ENCODE data around the gene DNM1L.
A peak's percentile ranks its signal among the peaks of the same experiment; 100 is the strongest.

The DNM1L gene

DNA sequence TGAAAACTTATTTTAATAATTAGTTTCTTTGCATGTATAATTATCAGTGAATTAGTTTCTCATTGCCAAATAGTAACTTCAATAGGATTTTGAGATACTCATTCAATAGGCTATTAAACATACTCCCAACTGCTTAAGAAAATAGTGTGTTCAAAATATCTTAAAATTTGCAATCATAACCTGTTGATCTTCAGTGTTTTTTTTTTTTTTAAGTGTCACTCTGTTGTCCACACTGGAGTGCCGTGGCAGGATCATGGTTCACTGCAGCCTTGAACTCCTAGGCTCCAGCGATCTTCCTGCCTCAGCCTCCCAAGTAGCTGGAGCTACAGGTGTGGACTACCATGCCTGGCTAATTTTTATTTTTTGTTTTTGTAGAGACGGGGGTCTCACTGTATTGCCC is 78.1 kb downstream of the DNM1L start:
- Histone ChIP-seq H3K4me1 (ENCODE audit: control insufficient read depth, insufficient read depth, low read length) (peaks cover 25% of the 10 kb centered on the region), H3K9ac (ENCODE audit: low read length) (peak overlapping the region; percentile 98), H3K27me3 (replicated peaks; ENCODE audit: control insufficient read depth, insufficient read depth, low read length) (peaks cover 1% of the 10 kb centered on the region), H3K4me3 (ENCODE audit: low read length) (no peak overlapping the region), H3K36me3 (ENCODE audit: control insufficient read depth, insufficient read depth, low read length, severe bottlenecking) (peaks cover 15% of the 10 kb centered on the region), H3K9me3 (ENCODE audit: control insufficient read depth, low read length) (no peaks in the 10 kb centered on the region)
- no peak for DNase-seq (ENCODE audit: low read depth)

DNA sequence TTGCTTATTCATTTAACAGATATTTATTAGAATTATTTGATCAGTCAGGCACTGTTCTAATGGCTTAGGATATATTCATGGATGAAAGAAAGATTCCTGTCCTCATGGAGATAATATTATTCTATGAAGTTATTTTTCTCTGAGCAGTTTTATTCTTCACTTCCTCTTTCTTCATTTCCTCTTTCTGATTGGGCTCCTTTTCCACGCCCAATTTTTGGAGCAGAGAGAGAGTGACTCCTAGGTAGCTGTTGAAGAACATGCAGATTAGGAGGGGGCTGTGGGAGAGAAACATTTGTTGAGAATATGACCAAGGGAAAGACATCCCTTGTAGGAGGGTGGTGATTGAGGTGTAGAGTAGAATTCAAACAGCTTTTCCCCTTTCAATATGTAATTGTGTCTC is 82.6 kb downstream of the DNM1L start:
- no peak overlapping the region for H3K4me3 ChIP-seq (ENCODE audit: low read length)
- peaks cover 3% of the 10 kb centered on the region for H3K4me1 ChIP-seq (ENCODE audit: control insufficient read depth, insufficient read depth, low read length)
- H3K27me3 ChIP-seq (replicated peaks; ENCODE audit: control insufficient read depth, insufficient read depth, low read length) = peaks cover 4% of the 10 kb centered on the region
- no peaks in the 10 kb centered on the region for H3K36me3 ChIP-seq (ENCODE audit: control insufficient read depth, insufficient read depth, low read length, severe bottlenecking)
- no peaks in the 10 kb centered on the region for H3K9me3 ChIP-seq (ENCODE audit: control insufficient read depth, low read length)
- DNase-seq (ENCODE audit: low read depth) = no peak
- no peak overlapping the region for H3K9ac ChIP-seq (ENCODE audit: low read length)

DNA sequence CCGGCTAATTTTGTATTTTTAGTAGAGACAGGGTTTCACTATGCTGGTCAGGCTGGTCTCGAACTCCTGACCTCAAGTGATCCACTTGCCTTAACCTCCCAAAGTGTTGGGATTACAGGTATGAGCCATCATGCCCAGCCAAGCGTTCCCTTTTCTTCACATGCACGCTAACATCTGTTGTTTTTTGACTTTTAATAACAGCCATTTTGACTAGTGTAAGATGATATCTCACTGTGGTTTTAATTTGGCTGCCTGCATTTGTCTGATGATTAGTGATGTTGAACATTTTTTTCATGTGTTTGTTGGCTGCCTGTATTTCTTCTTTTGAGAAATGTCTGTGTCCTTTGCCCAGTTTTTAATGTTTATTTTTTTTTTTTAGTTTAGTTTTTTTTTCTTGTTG is 86.8 kb downstream of the DNM1L start:
- Histone ChIP-seq H3K4me3 (ENCODE audit: low read length) (no peak overlapping the region), H3K36me3 (ENCODE audit: control insufficient read depth, insufficient read depth, low read length, severe bottlenecking) (no peaks in the 10 kb centered on the region), H3K9me3 (ENCODE audit: control insufficient read depth, low read length) (no peaks in the 10 kb centered on the region), H3K27me3 (replicated peaks; ENCODE audit: control insufficient read depth, insufficient read depth, low read length) (peaks cover 14% of the 10 kb centered on the region), H3K9ac (ENCODE audit: low read length) (no peak overlapping the region), H3K4me1 (ENCODE audit: control insufficient read depth, insufficient read depth, low read length) (no peaks in the 10 kb centered on the region)
- peak; percentile 2 for DNase-seq (ENCODE audit: low read depth)

DNA sequence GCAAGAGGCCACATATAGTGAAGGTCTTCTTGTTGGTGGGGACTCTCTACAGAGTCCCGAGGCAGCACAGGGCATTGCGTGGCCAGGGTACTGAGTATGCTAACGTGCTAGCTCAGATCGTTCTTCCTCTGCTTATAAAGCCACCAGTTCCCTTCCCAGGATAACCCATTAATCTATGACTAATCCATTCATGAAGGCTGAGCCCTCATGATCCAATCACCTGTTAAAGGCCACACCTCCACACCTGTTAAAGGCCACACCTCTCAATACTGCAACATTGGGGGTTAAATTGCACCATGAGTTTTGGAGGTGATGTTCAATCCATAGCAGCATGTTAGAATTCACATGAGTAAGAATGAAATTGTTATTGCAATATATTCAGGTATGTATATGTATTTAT is 89.4 kb downstream of the DNM1L start:
- DNase-seq (ENCODE audit: low read depth) = no peak
- peaks cover 10% of the 10 kb centered on the region for H3K27me3 ChIP-seq (replicated peaks; ENCODE audit: control insufficient read depth, insufficient read depth, low read length)
- no peaks in the 10 kb centered on the region for H3K36me3 ChIP-seq (ENCODE audit: control insufficient read depth, insufficient read depth, low read length, severe bottlenecking)
- H3K4me3 ChIP-seq (ENCODE audit: low read length) = no peak overlapping the region
- no peaks in the 10 kb centered on the region for H3K9me3 ChIP-seq (ENCODE audit: control insufficient read depth, low read length)
- H3K4me1 ChIP-seq (ENCODE audit: control insufficient read depth, insufficient read depth, low read length) = no peaks in the 10 kb centered on the region
- H3K9ac ChIP-seq (ENCODE audit: low read length) = no peak overlapping the region

DNA sequence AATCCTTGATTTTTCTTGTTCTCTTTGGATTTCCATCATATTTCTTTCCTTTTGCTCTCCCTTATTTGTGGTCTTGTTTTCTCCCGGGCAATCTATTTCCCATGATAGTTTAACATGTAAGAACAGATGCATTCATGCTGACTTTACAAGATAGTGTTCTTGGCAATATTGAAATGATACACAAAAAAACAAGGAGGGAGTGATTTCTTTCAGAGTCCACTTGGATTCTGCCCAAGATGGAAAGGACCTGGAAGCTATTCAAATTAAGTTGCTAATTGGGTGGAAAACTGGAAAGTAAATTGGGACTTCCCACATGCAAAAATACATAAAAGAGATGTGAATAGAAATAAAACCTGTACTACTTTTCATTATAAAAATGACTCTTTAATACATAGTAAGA is 91.0 kb downstream of the DNM1L start:
- Histone ChIP-seq H3K4me3 (ENCODE audit: low read length) (no peak overlapping the region), H3K27me3 (replicated peaks; ENCODE audit: control insufficient read depth, insufficient read depth, low read length) (peaks cover 10% of the 10 kb centered on the region), H3K4me1 (ENCODE audit: control insufficient read depth, insufficient read depth, low read length) (no peaks in the 10 kb centered on the region), H3K36me3 (ENCODE audit: control insufficient read depth, insufficient read depth, low read length, severe bottlenecking) (no peaks in the 10 kb centered on the region), H3K9me3 (ENCODE audit: control insufficient read depth, low read length) (no peaks in the 10 kb centered on the region), H3K9ac (ENCODE audit: low read length) (no peak overlapping the region)
- no peak for DNase-seq (ENCODE audit: low read depth)

DNA sequence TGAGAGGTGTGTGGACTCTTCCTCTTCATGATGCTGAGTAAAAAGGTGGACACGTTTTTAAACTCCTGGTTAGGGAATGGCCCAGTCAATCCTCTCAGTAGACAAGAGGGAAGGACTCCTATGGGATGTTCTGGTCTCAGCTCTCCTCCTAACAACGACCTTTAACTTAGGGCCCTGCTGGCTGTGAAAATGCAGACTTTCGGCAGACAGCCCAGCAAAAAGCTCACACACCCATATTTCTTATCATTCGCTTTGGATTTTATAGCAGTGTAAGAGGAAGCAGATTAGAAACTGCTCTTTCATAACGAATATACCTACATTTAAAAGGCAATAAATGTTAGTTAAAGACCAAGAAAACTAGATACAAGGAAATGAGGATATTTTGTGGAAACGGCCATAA is 94.6 kb downstream of the DNM1L start:
- H3K4me3 ChIP-seq (ENCODE audit: low read length) = no peak overlapping the region
- DNase-seq (ENCODE audit: low read depth) = no peak
- H3K9me3 ChIP-seq (ENCODE audit: control insufficient read depth, low read length) = no peaks in the 10 kb centered on the region
- no peaks in the 10 kb centered on the region for H3K4me1 ChIP-seq (ENCODE audit: control insufficient read depth, insufficient read depth, low read length)
- H3K27me3 ChIP-seq (replicated peaks; ENCODE audit: control insufficient read depth, insufficient read depth, low read length) = peaks cover 10% of the 10 kb centered on the region
- H3K36me3 ChIP-seq (ENCODE audit: control insufficient read depth, insufficient read depth, low read length, severe bottlenecking) = no peaks in the 10 kb centered on the region
- H3K9ac ChIP-seq (ENCODE audit: low read length) = no peak overlapping the region

DNA sequence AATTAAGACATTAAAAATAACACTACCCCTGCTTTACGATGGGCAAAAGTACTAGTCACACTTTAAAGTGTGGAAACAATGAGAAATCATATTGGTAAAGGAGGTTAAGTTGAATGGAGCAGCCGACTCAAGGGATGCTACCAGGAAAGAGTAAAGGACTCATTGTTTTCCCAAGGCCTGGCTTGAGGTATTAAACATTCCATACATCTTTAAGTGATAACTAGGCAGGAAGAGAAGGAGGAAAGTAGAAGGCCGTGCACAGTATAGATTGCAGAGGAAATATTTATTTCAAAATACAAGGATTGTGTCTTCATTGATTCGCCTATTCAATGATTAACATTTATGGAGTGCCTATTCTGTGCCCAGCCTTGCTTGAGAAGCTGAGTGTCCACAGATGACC is 97.2 kb downstream of the DNM1L start:
- DNase-seq (ENCODE audit: low read depth) = no peak
- Histone ChIP-seq H3K9ac (ENCODE audit: low read length) (no peak overlapping the region), H3K4me1 (ENCODE audit: control insufficient read depth, insufficient read depth, low read length) (peaks cover 18% of the 10 kb centered on the region), H3K27me3 (replicated peaks; ENCODE audit: control insufficient read depth, insufficient read depth, low read length) (no peaks in the 10 kb centered on the region), H3K36me3 (ENCODE audit: control insufficient read depth, insufficient read depth, low read length, severe bottlenecking) (no peaks in the 10 kb centered on the region), H3K4me3 (ENCODE audit: low read length) (no peak overlapping the region), H3K9me3 (ENCODE audit: control insufficient read depth, low read length) (no peaks in the 10 kb centered on the region)

DNA sequence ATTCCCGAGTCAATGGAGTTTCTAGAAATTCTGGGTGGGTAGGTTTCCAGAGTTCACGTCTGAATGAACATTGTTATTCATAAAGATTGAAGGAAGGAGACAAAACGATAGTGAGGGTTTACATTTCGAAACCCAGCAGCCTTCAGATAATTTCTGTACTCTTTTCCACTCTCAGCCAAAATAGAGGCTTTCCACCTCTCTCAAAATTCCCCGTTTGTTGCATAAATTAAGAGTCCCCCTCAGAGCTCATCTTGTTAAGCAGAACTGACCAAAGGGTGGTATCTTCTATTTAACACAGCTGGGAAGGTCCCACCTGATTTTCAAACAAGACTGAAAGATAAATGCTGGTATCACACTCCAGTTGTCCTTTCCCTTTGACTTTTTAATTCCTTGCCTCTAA is 98.1 kb downstream of the DNM1L start:
- Histone ChIP-seq H3K9ac (ENCODE audit: low read length) (no peak overlapping the region), H3K36me3 (ENCODE audit: control insufficient read depth, insufficient read depth, low read length, severe bottlenecking) (no peaks in the 10 kb centered on the region), H3K4me3 (ENCODE audit: low read length) (no peak overlapping the region), H3K4me1 (ENCODE audit: control insufficient read depth, insufficient read depth, low read length) (peaks cover 18% of the 10 kb centered on the region), H3K9me3 (ENCODE audit: control insufficient read depth, low read length) (no peaks in the 10 kb centered on the region), H3K27me3 (replicated peaks; ENCODE audit: control insufficient read depth, insufficient read depth, low read length) (no peaks in the 10 kb centered on the region)
- DNase-seq (ENCODE audit: low read depth) = no peak

DNA sequence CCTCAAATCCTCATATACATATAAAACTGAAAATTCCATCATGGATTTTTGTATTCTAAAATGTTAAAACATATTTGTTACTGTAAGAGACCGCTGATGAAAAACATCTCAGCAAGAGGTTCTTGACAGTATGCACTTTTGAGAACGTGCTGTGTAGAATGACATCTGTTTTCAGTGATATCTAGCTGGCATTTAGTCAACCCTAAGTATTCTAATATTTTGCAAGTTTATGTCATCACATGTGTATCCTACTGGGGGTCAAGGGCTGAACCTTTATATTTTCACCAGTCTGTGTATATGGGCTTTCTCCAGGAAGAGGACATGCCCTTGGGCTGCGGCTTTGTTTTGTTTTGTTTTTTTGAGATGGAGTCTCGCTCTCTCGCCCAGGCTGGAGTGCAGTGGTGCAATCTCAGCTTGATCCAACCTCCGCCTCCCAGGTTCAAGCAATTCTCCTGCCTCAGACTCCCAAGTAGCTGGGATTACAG is 98.6 kb downstream of the DNM1L start:
- H3K4me3 ChIP-seq (ENCODE audit: low read length) = no peak overlapping the region
- H3K4me1 ChIP-seq (ENCODE audit: control insufficient read depth, insufficient read depth, low read length) = peaks cover 18% of the 10 kb centered on the region
- H3K9ac ChIP-seq (ENCODE audit: low read length) = no peak overlapping the region
- peaks cover under 1% of the 10 kb centered on the region for H3K27me3 ChIP-seq (replicated peaks; ENCODE audit: control insufficient read depth, insufficient read depth, low read length)
- H3K36me3 ChIP-seq (ENCODE audit: control insufficient read depth, insufficient read depth, low read length, severe bottlenecking) = no peaks in the 10 kb centered on the region
- DNase-seq (ENCODE audit: low read depth) = no peak
- no peaks in the 10 kb centered on the region for H3K9me3 ChIP-seq (ENCODE audit: control insufficient read depth, low read length)

DNA sequence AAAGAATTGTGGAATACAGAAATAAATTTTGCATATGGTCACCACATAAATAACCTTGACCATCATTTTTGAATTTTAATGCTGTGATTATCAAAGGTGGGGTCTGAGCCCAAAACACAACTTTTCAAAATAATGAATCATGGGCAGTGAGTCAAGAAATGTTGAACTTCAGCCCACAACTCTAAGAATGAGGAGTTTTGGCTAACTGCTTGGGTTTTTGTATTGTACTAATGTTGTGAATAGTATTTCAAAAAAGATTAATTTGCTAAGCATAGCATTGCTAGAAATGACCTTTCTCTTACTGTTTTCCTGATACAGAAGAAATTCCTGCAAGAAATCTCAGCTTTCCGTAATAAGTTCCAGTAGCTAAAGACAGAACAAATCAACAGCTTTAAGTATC is 101.0 kb downstream of the DNM1L start:
- Histone ChIP-seq H3K27me3 (replicated peaks; ENCODE audit: control insufficient read depth, insufficient read depth, low read length) (peaks cover 5% of the 10 kb centered on the region), H3K4me3 (ENCODE audit: low read length) (no peak overlapping the region), H3K9me3 (ENCODE audit: control insufficient read depth, low read length) (peaks cover 2% of the 10 kb centered on the region), H3K4me1 (ENCODE audit: control insufficient read depth, insufficient read depth, low read length) (peaks cover 18% of the 10 kb centered on the region), H3K9ac (ENCODE audit: low read length) (peak overlapping the region; percentile 57), H3K36me3 (ENCODE audit: control insufficient read depth, insufficient read depth, low read length, severe bottlenecking) (no peaks in the 10 kb centered on the region)
- no peak for DNase-seq (ENCODE audit: low read depth)

DNA sequence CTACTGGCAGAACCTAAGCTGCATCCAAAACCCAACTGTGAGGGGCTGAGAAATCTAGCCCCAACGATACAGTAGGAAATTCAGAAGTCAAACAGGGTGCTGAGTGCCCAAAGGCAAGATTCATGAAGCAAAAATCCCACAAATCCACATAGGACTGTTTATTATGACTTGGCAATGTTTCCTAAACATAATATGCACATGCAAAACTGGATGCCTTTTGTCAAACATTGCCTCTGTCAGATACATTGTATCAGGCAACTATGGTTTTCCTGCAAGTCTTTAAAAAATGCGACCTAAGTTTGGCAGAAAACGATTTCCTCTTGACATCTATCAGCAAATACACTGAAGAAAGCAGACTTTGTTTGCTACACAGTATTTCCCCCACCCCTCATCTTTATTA is 103.9 kb downstream of the DNM1L start:
- Histone ChIP-seq H3K4me3 (ENCODE audit: low read length) (no peak overlapping the region), H3K4me1 (ENCODE audit: control insufficient read depth, insufficient read depth, low read length) (peaks cover 18% of the 10 kb centered on the region), H3K27me3 (replicated peaks; ENCODE audit: control insufficient read depth, insufficient read depth, low read length) (peaks cover 5% of the 10 kb centered on the region), H3K9ac (ENCODE audit: low read length) (no peak overlapping the region), H3K9me3 (ENCODE audit: control insufficient read depth, low read length) (peaks cover 2% of the 10 kb centered on the region), H3K36me3 (ENCODE audit: control insufficient read depth, insufficient read depth, low read length, severe bottlenecking) (no peaks in the 10 kb centered on the region)
- no peak for DNase-seq (ENCODE audit: low read depth)

DNA sequence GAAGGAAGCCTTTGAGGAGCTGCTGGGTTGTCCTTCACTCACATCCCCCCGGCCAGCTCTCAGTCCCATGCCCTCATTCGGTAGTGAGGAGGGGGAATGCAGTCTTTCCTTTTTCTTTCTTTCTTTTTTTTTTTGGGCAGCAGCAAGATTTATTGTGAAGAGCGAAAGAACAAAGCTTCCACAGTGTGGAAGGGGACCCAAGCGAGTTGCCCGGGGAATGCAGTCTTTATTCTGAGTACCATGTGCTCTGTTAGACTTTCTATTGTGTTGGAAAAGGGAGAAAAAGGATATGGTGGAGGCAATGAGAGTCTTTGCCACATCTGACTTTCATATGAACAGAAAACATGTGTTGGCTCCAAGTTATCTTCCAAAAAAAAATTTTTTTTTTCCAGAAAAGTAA is 106.5 kb downstream of the DNM1L start:
- H3K36me3 ChIP-seq (ENCODE audit: control insufficient read depth, insufficient read depth, low read length, severe bottlenecking) = no peaks in the 10 kb centered on the region
- no peak overlapping the region for H3K4me3 ChIP-seq (ENCODE audit: low read length)
- no peak overlapping the region for H3K9ac ChIP-seq (ENCODE audit: low read length)
- no peak for DNase-seq (ENCODE audit: low read depth)
- peaks cover 2% of the 10 kb centered on the region for H3K9me3 ChIP-seq (ENCODE audit: control insufficient read depth, low read length)
- peaks cover 5% of the 10 kb centered on the region for H3K27me3 ChIP-seq (replicated peaks; ENCODE audit: control insufficient read depth, insufficient read depth, low read length)
- H3K4me1 ChIP-seq (ENCODE audit: control insufficient read depth, insufficient read depth, low read length) = peaks cover 5% of the 10 kb centered on the region
